Progenitor cell of endocrine pancreas (in vitro differentiated cells): ENCODE measurements around the gene SETDB2. TPM values are rescaled to one million over a fixed set of nuclear protein-coding genes. Genes with fewer than 3 reads are reported as not detected.

Experiments
- DNase-seq: peaks from one replicate; pipeline ENCODE4 v3.0.0; 2021; ENCODE audit warnings: low spot score; ENCODE audit not compliant: unreplicated experiment
- H3K27ac Mint-ChIP-seq: 2 replicates; pipeline ENCODE4 v1.8.0; 2021; ENCODE audit warnings: mild to moderate bottlenecking, moderate library complexity, mixed read lengths
- H3K27me3 Mint-ChIP-seq: 2 replicates; pipeline ENCODE4 v1.8.0; 2021; ENCODE audit warnings: mixed read lengths
- H3K36me3 Mint-ChIP-seq: 2 replicates; pipeline ENCODE4 v1.8.0; 2022; ENCODE audit warnings: mixed read lengths; ENCODE audit not compliant: insufficient read depth
- H3K4me1 Mint-ChIP-seq: 2 replicates; pipeline ENCODE4 v1.8.0; 2021; ENCODE audit warnings: low read depth, mixed read lengths
- H3K4me3 Mint-ChIP-seq: 2 replicates; pipeline ENCODE4 v1.8.0; 2021; ENCODE audit warnings: low read depth, mild to moderate bottlenecking, moderate library complexity, mixed read lengths
- H3K9me3 Mint-ChIP-seq: 2 replicates; pipeline ENCODE4 v1.8.0; 2021; ENCODE audit warnings: low read depth, mixed read lengths
- CTCF ChIP-seq: fragments of 200-600 bp; sonication (generic); IDR thresholded peaks from one replicate; pipeline ENCODE4 v1.5.0; 2021; ENCODE audit warnings: antibody characterized with exemption, mild to moderate bottlenecking; ENCODE audit not compliant: unreplicated experiment
- total RNA-seq: library from RNA; stranded (reverse); gene quantifications from 2 replicates; pipeline ENCODE4 v1.2.1, GENCODE V29; 2021

SETDB2 gene
- total RNA-seq, 1 donor from 2014 or later: 11.5 TPM

GRCh38 chr13:49464621-49465325 lies 20.7 kb downstream of the SETDB2 start:
- H3K27me3 Mint-ChIP-seq: no peaks in the 10 kb centered on the region
- no peak overlapping the region for H3K27ac Mint-ChIP-seq
- H3K36me3 Mint-ChIP-seq: peaks cover 36% of the 10 kb centered on the region
- TF ChIP-seq CTCF: no peak
- H3K4me1 Mint-ChIP-seq: peaks cover 6% of the 10 kb centered on the region
- H3K9me3 Mint-ChIP-seq: peaks cover 12% of the 10 kb centered on the region
- no peak overlapping the region for H3K4me3 Mint-ChIP-seq
- DNase-seq: no peak

GRCh38 chr13:49466292-49466838 lies 22.3 kb downstream of the SETDB2 start:
- DNase-seq: no peak
- Mint-ChIP-seq H3K27ac (peak overlapping the region; percentile 94), H3K36me3 (peaks cover 34% of the 10 kb centered on the region), H3K27me3 (no peaks in the 10 kb centered on the region), H3K4me3 (no peak overlapping the region), H3K4me1 (peaks cover 6% of the 10 kb centered on the region), H3K9me3 (peaks cover 12% of the 10 kb centered on the region)
- no peak for TF ChIP-seq CTCF

GRCh38 chr13:49472186-49472585 lies 28.1 kb downstream of the SETDB2 start:
- Mint-ChIP-seq H3K9me3 (no peaks in the 10 kb centered on the region), H3K4me1 (peaks cover 2% of the 10 kb centered on the region), H3K36me3 (peaks cover 14% of the 10 kb centered on the region), H3K27me3 (no peaks in the 10 kb centered on the region), H3K27ac (no peak overlapping the region), H3K4me3 (no peak overlapping the region)
- TF ChIP-seq CTCF: no peak
- DNase-seq: no peak

- peaks cover 2% of the 10 kb centered on the region for H3K4me1 Mint-ChIP-seq
- no peak overlapping the region for H3K27ac Mint-ChIP-seq
- no peak overlapping the region for H3K4me3 Mint-ChIP-seq
- no peak for TF ChIP-seq CTCF
- H3K36me3 Mint-ChIP-seq: peaks cover 10% of the 10 kb centered on the region
- no peaks in the 10 kb centered on the region for H3K27me3 Mint-ChIP-seq
- DNase-seq: no peak
- H3K9me3 Mint-ChIP-seq: no peaks in the 10 kb centered on the region
Measured at GRCh38 chr13:49476529-49476928, 32.5 kb downstream of the SETDB2 start.

GRCh38 chr13:49481788-49482187 lies 37.7 kb downstream of the SETDB2 start:
- H3K27ac Mint-ChIP-seq: peak overlapping the region; percentile 18
- peaks cover 10% of the 10 kb centered on the region for H3K36me3 Mint-ChIP-seq
- H3K27me3 Mint-ChIP-seq: no peaks in the 10 kb centered on the region
- DNase-seq: no peak
- H3K9me3 Mint-ChIP-seq: no peaks in the 10 kb centered on the region
- no peaks in the 10 kb centered on the region for H3K4me1 Mint-ChIP-seq
- no peak overlapping the region for H3K4me3 Mint-ChIP-seq
- no peak for TF ChIP-seq CTCF
